CD14-positive monocyte (primary cell): ENCODE data around the gene HOPX. TPM values are rescaled to one million over a fixed set of nuclear protein-coding genes. Genes with fewer than 3 reads are reported as not detected.
A peak's percentile ranks its signal among the peaks of the same experiment; 100 is the strongest.

Experiments
- DNase-seq, 3 donors: peaks; one replicate each; pipeline ENCODE4 v3.0.0-alpha.2; 2011 to 2022
- H2AFZ ChIP-seq: 2 replicates; pipeline ENCODE4 v1.6.0; 2012; ENCODE audit warnings: mild to moderate bottlenecking, low read depth, low read length, inconsistent platforms; ENCODE audit not compliant: insufficient read depth, poor library complexity, severe bottlenecking
- H3K27ac ChIP-seq, 2 donors: 1 replicate in 1 of 2; 2 replicates in 1 of 2; pipeline ENCODE4 v1.5.1; 2012 to 2013; ENCODE audit warnings: low read length in 2 of 2, control low read depth in 1 of 2, inconsistent platforms in 1 of 2, low read depth in 1 of 2, mild to moderate bottlenecking in 1 of 2
- H3K27me3 ChIP-seq, 2 donors: one replicate each; pipeline versions ENCODE4 v1.6.0 to v1.6.1; 2011 to 2013; ENCODE audit warnings: low read length in 2 of 2; ENCODE audit not compliant: control insufficient read depth in 2 of 2, insufficient read depth in 2 of 2
- H3K36me3 ChIP-seq, 2 donors: replicated peaks in 1 of 2; 1 replicate in 1 of 2; 2 replicates in 1 of 2; pipeline versions ENCODE4 v1.5.1 to v1.6.1; 2012 to 2013; ENCODE audit warnings: low read length in 2 of 2, control low read depth in 1 of 2, inconsistent platforms in 1 of 2, mild to moderate bottlenecking in 1 of 2; ENCODE audit not compliant: insufficient read depth in 2 of 2, control insufficient read depth in 1 of 2
- H3K4me1 ChIP-seq, 2 donors: 1 replicate in 1 of 2; 2 replicates in 1 of 2; pipeline versions ENCODE4 v1.5.1 to v1.6.1; 2012 to 2013; ENCODE audit warnings: low read length in 2 of 2, control low read depth in 1 of 2, inconsistent platforms in 1 of 2, mild to moderate bottlenecking in 1 of 2, moderate library complexity in 1 of 2; ENCODE audit not compliant: insufficient read depth in 2 of 2, control insufficient read depth in 1 of 2
- H3K4me2 ChIP-seq: replicated peaks from 2 replicates; pipeline ENCODE3; 2012; ENCODE audit warnings: low read length, moderate library complexity, mild to moderate bottlenecking; ENCODE audit not compliant: poor library complexity, severe bottlenecking; ENCODE audit errors: extremely low read depth
- H3K4me3 ChIP-seq, 3 experiments: fragments of 200-600 bp in 1 of 3; sonication (generic) in 1 of 3; replicated peaks in 1 of 3; 1 replicate in 2 of 3; 2 replicates in 1 of 3; pipeline ENCODE4 v1.5.1; 2011 to 2013; ENCODE audit warnings: low read length in 3 of 3, mild to moderate bottlenecking in 3 of 3, control low read depth in 2 of 3, low read depth in 2 of 3, inconsistent platforms in 1 of 3, moderate library complexity in 1 of 3
- H3K79me2 ChIP-seq: 2 replicates; pipeline ENCODE4 v1.6.0; 2012; ENCODE audit warnings: mild to moderate bottlenecking, control low read depth, inconsistent platforms, low read length, moderate library complexity; ENCODE audit not compliant: insufficient read depth
- H3K9ac ChIP-seq: 2 replicates; pipeline ENCODE4 v1.6.0; 2017; ENCODE audit warnings: low read length, mild to moderate bottlenecking; ENCODE audit not compliant: insufficient read depth, poor library complexity, severe bottlenecking
- H3K9me3 ChIP-seq, 2 donors: replicated peaks in 1 of 2; 1 replicate in 1 of 2; 2 replicates in 1 of 2; pipeline versions ENCODE4 v1.5.1 to v1.6.1; 2012 to 2013; ENCODE audit warnings: low read length in 2 of 2, control low read depth in 1 of 2; ENCODE audit not compliant: control insufficient read depth in 1 of 2, insufficient read depth in 1 of 2
- H4K20me1 ChIP-seq: 2 replicates; pipeline ENCODE4 v1.6.0; 2012; ENCODE audit warnings: mild to moderate bottlenecking, low read length, control low read depth, moderate library complexity; ENCODE audit not compliant: insufficient read depth
- H3K27ac Mint-ChIP-seq, 7 donors: one replicate each; pipeline ENCODE4 v1.8.0; 2020; ENCODE audit warnings: mild to moderate bottlenecking in 7 of 7, mixed read lengths in 7 of 7, moderate library complexity in 6 of 7, inconsistent platforms in 2 of 7
- H3K27me3 Mint-ChIP-seq, 3 donors: one replicate each; pipeline ENCODE4 v1.8.0; 2021 to 2022; ENCODE audit warnings: low read depth in 3 of 3, mild to moderate bottlenecking in 3 of 3, mixed read lengths in 3 of 3, moderate library complexity in 3 of 3, inconsistent platforms in 1 of 3
- H3K36me3 Mint-ChIP-seq, 2 donors: one replicate each; pipeline ENCODE4 v1.8.0; 2020; ENCODE audit warnings: mixed read lengths in 2 of 2, inconsistent platforms in 1 of 2, mild to moderate bottlenecking in 1 of 2
- H3K4me1 Mint-ChIP-seq: one replicate; pipeline ENCODE4 v1.8.0; 2020; ENCODE audit warnings: mild to moderate bottlenecking, mixed read lengths
- H3K4me3 Mint-ChIP-seq, 2 donors: one replicate each; pipeline ENCODE4 v1.8.0; 2020; ENCODE audit warnings: mild to moderate bottlenecking in 2 of 2, mixed read lengths in 2 of 2, moderate library complexity in 1 of 2
- H3K9me3 Mint-ChIP-seq, 7 donors: one replicate each; pipeline ENCODE4 v1.8.0; 2020 to 2022; ENCODE audit warnings: mixed read lengths in 7 of 7, mild to moderate bottlenecking in 6 of 7, moderate library complexity in 6 of 7, inconsistent platforms in 2 of 7
- WGBS: methylation state at CpG from one replicate; pipeline ENCODE4 v1.1.5; 2013; ENCODE audit warnings: missing lambda C conversion rate; ENCODE audit not compliant: insufficient coverage; 5-methylcytosine and 5-hydroxymethylcytosine counted together
- intact Hi-C, 2 donors: fragments of 100-400 bp; cut with micrococcal nuclease; formaldehyde crosslinking; loops; one replicate each; pipeline versions ENCODE4 v1.15.0 to v1.15.1; 2023
- polyA minus RNA-seq: library from RNA; depleted of rRNA, polyadenylated mRNA; stranded (reverse); fragments of >200 nt; gene quantifications from 2 replicates; pipeline ENCODE4 v1.2.3, GENCODE V29; 2012
- polyA plus RNA-seq, 3 donors: library from polyadenylated mRNA; depleted of rRNA in 1 of 3; unstranded in 2 of 3; stranded (reverse) in 1 of 3; fragments of 300-500 nt in 2 of 3; fragments of >200 nt in 1 of 3; fragmentation: Illumina TruSeq in 2 of 3; gene quantifications; 1 replicate in 2 of 3; 2 replicates in 1 of 3; pipeline ENCODE4 v1.2.3, GENCODE V29; 2012 to 2021
- total RNA-seq, 12 experiments: library from RNA in 1 of 12; stranded (reverse) in 1 of 12; fragments of 120-200 nt in 1 of 12; gene quantifications; one replicate each; pipeline ENCODE4 v1.2.4 and lab custom pipeline; 2013 to 2026; ENCODE audit warnings: mixed read lengths in 6 of 12, inconsistent platforms in 1 of 12
- TF ChIP-seq, protein P1 (sequence below): fragments of 200-600 bp; IDR thresholded peaks from one replicate; pipeline ENCODE4 v1.8.0; 2022; ENCODE audit warnings: antibody characterized with exemption, mild to moderate bottlenecking

HOPX gene, protein sequence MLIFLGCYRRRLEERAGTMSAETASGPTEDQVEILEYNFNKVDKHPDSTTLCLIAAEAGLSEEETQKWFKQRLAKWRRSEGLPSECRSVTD
- 0.75 TPM for total RNA-seq (2013)
- polyA plus RNA-seq (1 to 10 TPM in 1 of 3 donors, under 1 TPM in 2; 0.39 to 1.3 (median 0.52) TPM), polyA minus RNA-seq (0.14 TPM in 1 of 2 replicates, not detected in the other), total RNA-seq (lab: John Stamatoyannopoulos, UW) (0 to 3.9 (median 0.11) reads per million in 11 experiments)

DNA sequence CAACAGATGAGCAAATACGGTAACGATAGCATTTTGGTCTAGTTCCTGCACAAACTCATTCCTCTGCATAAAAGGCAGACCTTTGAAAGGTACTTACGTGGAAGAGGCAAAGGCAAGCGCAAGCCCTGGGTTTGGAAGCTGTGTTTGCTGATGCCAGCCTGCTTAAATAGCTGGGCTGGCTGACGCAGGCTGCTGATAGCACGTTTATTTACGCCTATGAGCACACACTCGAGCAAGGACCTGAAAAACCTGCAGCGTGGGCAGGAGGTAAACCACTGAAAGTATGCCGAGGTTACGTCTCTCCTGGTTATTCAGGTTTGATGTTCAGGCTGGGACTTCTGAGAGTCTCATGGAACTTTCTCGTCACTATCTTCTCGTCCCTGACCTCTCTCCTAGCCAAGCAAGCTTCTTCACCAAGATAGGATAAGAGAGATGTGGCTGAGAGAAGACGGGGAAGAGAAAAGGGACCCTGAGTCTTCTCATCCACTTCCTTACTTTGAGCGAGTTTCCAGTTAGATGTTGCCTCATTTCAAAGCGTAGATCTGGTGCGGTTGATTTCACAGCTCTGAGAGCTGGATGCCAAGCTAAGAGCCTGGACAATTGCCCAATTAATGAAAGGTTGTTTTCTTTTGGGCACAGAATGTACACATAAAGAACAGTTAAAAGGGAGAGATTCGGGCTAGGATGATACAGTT lies at the start of gene HOPX:
TSS of gene HOPX (minus strand) at position 139 of the 695 bp plus-strand sequence. CDS start 23,480 bp downstream, outside the sequence.
- peaks cover 0 to 3% (median 0%) of the 10 kb centered on the region in 7 donors for H3K9me3 Mint-ChIP-seq
- H3K27ac Mint-ChIP-seq, result peak within 1 kb of the TSS in 2 of 7 donors; percentile 25 to 55
- peak within 1 kb of the TSS; percentile 71 for H2AFZ ChIP-seq
- peak; percentile 14 to 36 (median 20) for DNase-seq
- H3K36me3 ChIP-seq, result no peaks in the 10 kb centered on the region
- TF ChIP-seq, protein P1, sequence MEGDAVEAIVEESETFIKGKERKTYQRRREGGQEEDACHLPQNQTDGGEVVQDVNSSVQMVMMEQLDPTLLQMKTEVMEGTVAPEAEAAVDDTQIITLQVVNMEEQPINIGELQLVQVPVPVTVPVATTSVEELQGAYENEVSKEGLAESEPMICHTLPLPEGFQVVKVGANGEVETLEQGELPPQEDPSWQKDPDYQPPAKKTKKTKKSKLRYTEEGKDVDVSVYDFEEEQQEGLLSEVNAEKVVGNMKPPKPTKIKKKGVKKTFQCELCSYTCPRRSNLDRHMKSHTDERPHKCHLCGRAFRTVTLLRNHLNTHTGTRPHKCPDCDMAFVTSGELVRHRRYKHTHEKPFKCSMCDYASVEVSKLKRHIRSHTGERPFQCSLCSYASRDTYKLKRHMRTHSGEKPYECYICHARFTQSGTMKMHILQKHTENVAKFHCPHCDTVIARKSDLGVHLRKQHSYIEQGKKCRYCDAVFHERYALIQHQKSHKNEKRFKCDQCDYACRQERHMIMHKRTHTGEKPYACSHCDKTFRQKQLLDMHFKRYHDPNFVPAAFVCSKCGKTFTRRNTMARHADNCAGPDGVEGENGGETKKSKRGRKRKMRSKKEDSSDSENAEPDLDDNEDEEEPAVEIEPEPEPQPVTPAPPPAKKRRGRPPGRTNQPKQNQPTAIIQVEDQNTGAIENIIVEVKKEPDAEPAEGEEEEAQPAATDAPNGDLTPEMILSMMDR, result no peak
- H3K79me2 ChIP-seq, result no peaks in the 10 kb centered on the region
- intact Hi-C loops, result no loop called here
- H3K4me1 Mint-ChIP-seq, result peaks cover 20% of the 10 kb centered on the region
- no peaks in the 10 kb centered on the region for H3K36me3 Mint-ChIP-seq
- H3K4me2 ChIP-seq, result peak within 1 kb of the TSS; percentile 65
- H3K9ac ChIP-seq, result no peak within 1 kb of the TSS
- H3K4me3 Mint-ChIP-seq, result peak within 1 kb of the TSS; percentile 72
- 30% methylated on average over 11 of the region's 18 CpGs for WGBS
- H3K27ac ChIP-seq, result no peak within 1 kb of the TSS
- H3K4me3 ChIP-seq, result peak within 1 kb of the TSS; percentile 8 to 60 (median 13)
- no peaks in the 10 kb centered on the region for H3K27me3 ChIP-seq
- no peaks in the 10 kb centered on the region for H3K9me3 ChIP-seq
- peaks cover 0 to 5% (median under 1%) of the 10 kb centered on the region in 3 donors for H3K27me3 Mint-ChIP-seq
- H3K4me1 ChIP-seq, result peaks cover 10 to 14% of the 10 kb centered on the region in 2 donors
- H4K20me1 ChIP-seq, result no peaks in the 10 kb centered on the region

DNA sequence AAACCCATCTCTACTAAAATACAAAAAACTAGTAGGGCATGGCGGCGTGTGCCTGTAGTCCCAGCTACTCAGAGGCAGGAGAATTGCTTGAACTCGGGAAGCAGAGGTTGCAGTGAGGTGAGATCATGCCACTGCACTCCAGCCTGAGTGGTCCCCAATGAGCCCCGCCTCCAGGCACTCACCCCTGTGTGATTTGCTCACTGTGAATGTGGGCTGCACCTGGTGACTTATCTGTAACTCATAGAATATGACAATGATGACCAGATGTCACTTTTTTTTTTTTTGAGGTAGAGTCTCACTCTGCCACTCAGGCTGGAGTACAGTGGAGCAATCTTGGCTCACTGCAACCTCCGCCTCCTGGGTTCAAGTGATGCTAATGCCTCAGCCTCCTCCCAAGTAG lies 49.0 kb upstream of the HOPX start:
- no peaks in the 10 kb centered on the region for H3K9me3 ChIP-seq
- H3K79me2 ChIP-seq, result no peaks in the 10 kb centered on the region
- no peaks in the 10 kb centered on the region for H3K27me3 ChIP-seq
- no peak overlapping the region for H3K4me2 ChIP-seq
- Mint-ChIP-seq H3K27ac (no peak overlapping the region), H3K36me3 (no peaks in the 10 kb centered on the region), H3K4me1 (peaks cover 33% of the 10 kb centered on the region), H3K4me3 (no peak overlapping the region), H3K9me3 (peaks cover 0 to 2% (median 0%) of the 10 kb centered on the region in 7 donors), H3K27me3 (peaks cover 1 to 2% (median 2%) of the 10 kb centered on the region in 3 donors)
- intact Hi-C loops, result no loop called here
- no peak overlapping the region for H2AFZ ChIP-seq
- WGBS, result 92% methylated on average over 3 of the region's 5 CpGs
- TF ChIP-seq, protein P1, result no peak
- no peaks in the 10 kb centered on the region for H4K20me1 ChIP-seq
- H3K4me1 ChIP-seq, result peaks cover 17 to 34% of the 10 kb centered on the region in 2 donors
- H3K36me3 ChIP-seq, result no peaks in the 10 kb centered on the region
- no peak overlapping the region for H3K4me3 ChIP-seq
- no peak for DNase-seq
- no peak overlapping the region for H3K27ac ChIP-seq
- H3K9ac ChIP-seq, result no peak overlapping the region
